Duodenal mucosa (tissue), 2 donors: ENCODE results near the gene NOG.

ENCODE experiments used
- H3K27ac ChIP-seq: one replicate; pipeline ENCODE4 v1.7.0; 2013; ENCODE audit warnings: low read depth, low read length
- H3K27me3 ChIP-seq, 2 donors: one replicate each; pipeline ENCODE4 v1.7.0; 2013; ENCODE audit warnings: low read length in 2 of 2, control low read depth in 1 of 2; ENCODE audit not compliant: insufficient read depth in 2 of 2, control insufficient read depth in 1 of 2
- H3K36me3 ChIP-seq, 2 donors: one replicate each; pipeline ENCODE4 v1.7.0; 2013; ENCODE audit warnings: low read length in 2 of 2, control low read depth in 1 of 2; ENCODE audit not compliant: insufficient read depth in 2 of 2, control insufficient read depth in 1 of 2
- H3K4me1 ChIP-seq, 2 donors: one replicate each; pipeline ENCODE4 v1.7.0; 2013; ENCODE audit warnings: low read length in 2 of 2, control low read depth in 1 of 2; ENCODE audit not compliant: insufficient read depth in 2 of 2, control insufficient read depth in 1 of 2
- H3K4me3 ChIP-seq, 2 donors: one replicate each; pipeline ENCODE4 v1.7.0; 2013; ENCODE audit warnings: low read length in 2 of 2, low read depth in 1 of 2
- H3K9ac ChIP-seq, 2 donors: one replicate each; pipeline ENCODE4 v1.7.0; 2013; ENCODE audit warnings: low read length in 2 of 2, low read depth in 1 of 2
- H3K9me3 ChIP-seq, 2 donors: one replicate each; pipeline ENCODE4 v1.7.0; 2013; ENCODE audit warnings: low read length in 2 of 2, control low read depth in 1 of 2; ENCODE audit not compliant: control insufficient read depth in 1 of 2

NOG gene

GRCh38 chr17:56577843-56578204, 15.7 kb upstream of the NOG start:
- no peaks in the 10 kb centered on the region for H3K36me3 ChIP-seq
- peaks cover 4 to 7% of the 10 kb centered on the region in 2 donors for H3K27me3 ChIP-seq
- no peaks in the 10 kb centered on the region for H3K4me1 ChIP-seq
- H3K27ac ChIP-seq, result no peak overlapping the region
- no peaks in the 10 kb centered on the region for H3K9me3 ChIP-seq
- H3K4me3 ChIP-seq, result no peak overlapping the region
- H3K9ac ChIP-seq, result no peak overlapping the region

GRCh38 chr17:56581635-56582627, 11.6 kb upstream of the NOG start:
- H3K4me1 ChIP-seq, result no peaks in the 10 kb centered on the region
- no peaks in the 10 kb centered on the region for H3K9me3 ChIP-seq
- no peak overlapping the region for H3K4me3 ChIP-seq
- no peak overlapping the region for H3K27ac ChIP-seq
- H3K9ac ChIP-seq, result no peak overlapping the region
- no peaks in the 10 kb centered on the region for H3K36me3 ChIP-seq
- peaks cover under 1 to 11% of the 10 kb centered on the region in 2 donors for H3K27me3 ChIP-seq

GRCh38 chr17:56583772-56584171, 9.7 kb upstream of the NOG start:
- H3K36me3 ChIP-seq, result no peaks in the 10 kb centered on the region
- H3K9me3 ChIP-seq, result no peaks in the 10 kb centered on the region
- no peak overlapping the region for H3K4me3 ChIP-seq
- no peak overlapping the region for H3K9ac ChIP-seq
- H3K27me3 ChIP-seq, result peaks cover 11% of the 10 kb centered on the region in 2 donors
- H3K27ac ChIP-seq, result no peak overlapping the region
- H3K4me1 ChIP-seq, result no peaks in the 10 kb centered on the region

GRCh38 chr17:56587298-56587697, 6.2 kb upstream of the NOG start:
- no peaks in the 10 kb centered on the region for H3K9me3 ChIP-seq
- peaks cover 30 to 35% of the 10 kb centered on the region in 2 donors for H3K27me3 ChIP-seq
- H3K4me1 ChIP-seq, result no peaks in the 10 kb centered on the region
- no peak overlapping the region for H3K27ac ChIP-seq
- H3K4me3 ChIP-seq, result no peak overlapping the region
- no peaks in the 10 kb centered on the region for H3K36me3 ChIP-seq
- no peak overlapping the region for H3K9ac ChIP-seq

GRCh38 chr17:56592487-56593085, 913 bp upstream of the NOG start:
- H3K9ac ChIP-seq, result no peak overlapping the region
- H3K4me1 ChIP-seq, result peaks cover 21 to 24% of the 10 kb centered on the region in 2 donors
- no peaks in the 10 kb centered on the region for H3K36me3 ChIP-seq
- H3K27ac ChIP-seq, result no peak overlapping the region
- H3K4me3 ChIP-seq, result peak overlapping the region; percentile 63 to 70
- no peaks in the 10 kb centered on the region for H3K9me3 ChIP-seq
- H3K27me3 ChIP-seq, result peaks cover 52 to 56% of the 10 kb centered on the region in 2 donors

GRCh38 chr17:56593086-56593645, 333 bp upstream of the NOG start:
- Histone ChIP-seq H3K27ac (no peak overlapping the region), H3K9ac (no peak overlapping the region), H3K4me3 (peak overlapping the region; percentile 63 to 70), H3K9me3 (no peaks in the 10 kb centered on the region), H3K36me3 (no peaks in the 10 kb centered on the region), H3K4me1 (peaks cover 24% of the 10 kb centered on the region in 2 donors), H3K27me3 (peaks cover 55 to 61% of the 10 kb centered on the region in 2 donors)

- H3K27ac ChIP-seq, result no peak overlapping the region
- no peak overlapping the region for H3K9ac ChIP-seq
- H3K4me3 ChIP-seq, result peak overlapping the region; percentile 51 to 60
- H3K27me3 ChIP-seq, result peaks cover 58% of the 10 kb centered on the region in 2 donors
- H3K4me1 ChIP-seq, result peaks cover 24% of the 10 kb centered on the region in 2 donors
- no peaks in the 10 kb centered on the region for H3K9me3 ChIP-seq
- no peaks in the 10 kb centered on the region for H3K36me3 ChIP-seq
Observed at GRCh38 chr17:56594320-56595107, 1.0 kb downstream of the NOG start.

- H3K4me1 ChIP-seq, result peaks cover 24% of the 10 kb centered on the region in 2 donors
- no peaks in the 10 kb centered on the region for H3K9me3 ChIP-seq
- H3K4me3 ChIP-seq, result no peak overlapping the region
- H3K27me3 ChIP-seq, result peaks cover 52 to 53% of the 10 kb centered on the region in 2 donors
- H3K9ac ChIP-seq, result no peak overlapping the region
- no peak overlapping the region for H3K27ac ChIP-seq
- no peaks in the 10 kb centered on the region for H3K36me3 ChIP-seq
Observed at GRCh38 chr17:56595108-56595418, 1.6 kb downstream of the NOG start.

- no peak overlapping the region for H3K9ac ChIP-seq
- peaks cover 45 to 51% of the 10 kb centered on the region in 2 donors for H3K27me3 ChIP-seq
Observed at GRCh38 chr17:56595831-56596690, 2.6 kb downstream of the NOG start.

More at GRCh38 chr17:56595831-56596690, 2.6 kb downstream of the NOG start:
- peaks cover 24% of the 10 kb centered on the region in 2 donors for H3K4me1 ChIP-seq
- peak overlapping the region in 1 of 2 donors; percentile 17 for H3K4me3 ChIP-seq
- H3K36me3 ChIP-seq, result no peaks in the 10 kb centered on the region
- H3K27ac ChIP-seq, result no peak overlapping the region
- no peaks in the 10 kb centered on the region for H3K9me3 ChIP-seq
